AG20443 (cell line): ENCODE measurements around the gene ABCC8.

ENCODE experiments used
- DNase-seq: peaks from one replicate; pipeline ENCODE4 v3.0.0; 2012; ENCODE audit warnings: low spot score, mixed read lengths

ABCC8 gene

GRCh38 chr11:17505146-17505545 is 28.5 kb upstream of the ABCC8 start:
- DNase-seq, result no peak

- DNase-seq, result peak; percentile 91
These were observed 27.9 kb upstream of the ABCC8 start for GRCh38 chr11:17504330-17505107.

- no peak for DNase-seq
These were observed 26.0 kb upstream of the ABCC8 start for GRCh38 chr11:17502630-17503029.

- DNase-seq, result no peak
These were observed 24.0 kb upstream of the ABCC8 start for GRCh38 chr11:17500673-17501072.

- DNase-seq, result peak; percentile 51
These were observed 21.8 kb upstream of the ABCC8 start for GRCh38 chr11:17498475-17498874.

DNA sequence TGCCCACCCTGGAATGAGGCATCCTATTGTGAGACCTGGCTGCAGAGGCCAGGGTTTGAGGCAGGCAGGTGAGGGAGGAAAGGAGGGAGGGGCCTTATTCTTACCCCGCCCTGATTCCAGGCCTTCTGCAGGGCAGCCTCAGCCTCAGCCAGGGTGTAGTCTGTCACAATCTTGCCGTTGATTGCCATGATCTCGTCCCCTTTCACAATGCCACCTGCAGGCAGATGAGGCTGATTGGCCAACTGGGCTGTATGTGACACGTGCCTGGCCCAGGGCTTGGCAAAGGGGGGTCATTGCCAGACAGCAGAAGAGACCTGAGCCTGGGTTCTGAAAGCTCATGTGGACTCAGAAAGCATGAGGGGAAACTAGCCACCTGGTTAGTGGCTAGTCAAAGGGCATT is 21.4 kb upstream of the ABCC8 start:
- no peak for DNase-seq

DNA sequence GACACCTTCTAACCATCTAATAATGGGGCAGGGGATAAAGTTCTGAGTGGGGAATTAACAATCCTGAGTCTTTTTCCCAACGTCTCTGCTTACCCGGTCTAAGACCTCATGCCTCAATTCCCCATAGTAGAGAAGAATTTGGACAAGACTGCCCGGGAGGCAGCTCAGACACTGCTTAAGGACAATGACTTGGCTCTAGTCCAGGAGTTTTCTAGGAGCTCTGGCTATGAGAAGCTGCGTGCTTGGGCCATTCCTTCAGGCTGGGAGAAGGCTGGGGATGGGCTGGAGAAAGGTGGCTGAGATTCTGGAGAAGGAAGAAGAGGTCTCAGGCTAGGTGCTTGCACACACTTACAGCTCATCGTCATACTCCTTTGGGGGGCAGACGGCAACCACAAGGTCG is 19.8 kb upstream of the ABCC8 start:
- no peak for DNase-seq

DNA sequence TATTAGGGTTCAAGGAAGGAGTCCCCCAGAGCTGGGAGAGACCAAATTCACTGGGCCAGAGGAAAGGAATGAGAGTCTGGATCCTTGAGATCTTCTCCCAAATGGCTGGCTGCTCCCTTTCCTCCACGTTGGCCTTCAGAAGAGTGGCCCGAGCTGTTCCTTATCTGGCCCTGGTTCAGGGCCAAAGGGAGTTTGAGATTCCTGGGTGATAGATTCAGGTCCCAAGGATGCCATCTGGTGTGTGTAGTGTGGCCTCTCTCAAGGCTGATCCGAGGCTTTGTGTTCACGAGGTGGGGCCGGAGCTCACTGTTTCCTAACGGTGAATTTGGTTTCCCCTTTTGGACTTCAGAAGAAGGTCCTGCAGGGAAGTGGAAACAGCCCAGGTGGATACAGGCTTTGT is 17.4 kb upstream of the ABCC8 start:
- DNase-seq, result no peak

- no peak for DNase-seq
These were observed 14.3 kb upstream of the ABCC8 start for GRCh38 chr11:17490938-17491337.

DNA sequence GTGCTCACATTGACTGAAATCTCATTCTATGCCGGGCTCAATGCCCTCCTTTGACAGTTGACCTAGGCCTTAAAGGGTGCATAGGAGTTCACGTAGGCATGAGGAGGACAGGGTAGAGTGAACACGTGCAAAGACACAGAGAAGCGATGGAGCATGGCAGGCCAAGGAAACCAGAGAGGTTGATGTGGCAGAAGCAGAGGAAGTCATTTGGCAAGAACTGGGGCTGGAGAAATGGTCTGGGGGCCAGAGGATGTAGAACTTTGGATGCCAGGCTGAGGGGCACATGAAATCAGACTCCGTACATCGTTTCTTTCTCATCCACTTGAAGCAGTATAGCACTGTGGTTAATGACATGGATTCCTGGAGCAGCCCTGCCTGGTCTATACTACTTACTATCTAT is 13.6 kb upstream of the ABCC8 start:
- DNase-seq, result no peak

GRCh38 chr11:17489751-17490150 is 13.1 kb upstream of the ABCC8 start:
- no peak for DNase-seq

DNA sequence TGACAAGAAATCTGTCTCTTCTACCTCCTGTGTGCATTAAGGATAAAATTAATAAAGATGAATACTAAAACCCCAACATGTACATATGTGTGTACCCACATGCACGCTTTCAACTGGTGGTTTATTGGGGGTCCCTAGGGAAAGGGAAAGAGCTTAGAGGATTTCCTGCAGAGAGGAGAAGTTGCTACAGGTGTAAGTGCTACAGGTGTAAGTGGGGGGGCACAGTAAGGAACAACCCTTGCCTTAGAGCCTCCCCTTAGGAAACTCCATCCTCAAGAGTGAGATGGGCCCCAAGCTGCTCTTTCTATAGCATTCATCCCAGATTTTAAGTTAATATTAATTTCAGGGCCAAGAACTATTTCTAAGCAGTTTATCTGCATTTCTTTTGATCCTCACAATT is 11.9 kb upstream of the ABCC8 start:
- no peak for DNase-seq

DNA sequence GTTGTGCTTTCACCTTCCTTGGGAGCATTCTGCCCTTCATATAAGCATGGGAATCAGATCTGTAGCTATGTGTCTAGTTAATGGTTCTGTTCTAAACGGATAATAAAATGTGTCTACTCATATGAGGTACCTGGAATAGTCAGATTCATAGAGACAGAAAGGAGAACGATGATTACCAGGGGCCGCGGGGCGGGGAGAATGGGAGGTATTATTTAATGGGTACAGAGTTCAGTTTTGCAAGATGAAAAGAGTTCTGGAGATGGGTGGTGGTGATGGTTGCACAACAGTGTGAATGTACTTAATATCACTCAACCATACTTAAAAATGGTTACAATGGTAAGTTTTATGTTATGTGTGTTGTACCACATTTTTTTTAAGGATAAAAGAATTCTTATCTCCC is 10.0 kb upstream of the ABCC8 start:
- no peak for DNase-seq

DNA sequence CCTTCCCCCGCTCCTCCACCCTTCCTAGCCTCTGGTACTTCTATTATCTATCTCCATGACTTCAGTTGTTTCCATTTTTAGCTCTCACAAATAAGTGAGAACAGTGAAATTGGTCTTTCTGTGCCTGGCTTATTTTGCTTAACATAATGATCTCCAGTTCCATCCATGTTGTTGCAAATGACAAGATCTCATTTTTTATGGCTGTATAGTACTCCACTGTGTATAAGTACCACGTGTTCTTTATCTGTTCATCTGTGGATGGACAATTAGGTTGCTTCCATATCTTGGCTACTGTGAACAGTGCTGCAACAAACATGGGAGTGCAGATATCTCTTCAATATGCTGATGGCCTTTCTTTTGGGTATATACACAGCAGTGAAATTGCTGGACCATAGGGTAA is 6.9 kb upstream of the ABCC8 start:
- no peak for DNase-seq

GRCh38 chr11:17481905-17482304 is 5.3 kb upstream of the ABCC8 start:
- no peak for DNase-seq

DNA sequence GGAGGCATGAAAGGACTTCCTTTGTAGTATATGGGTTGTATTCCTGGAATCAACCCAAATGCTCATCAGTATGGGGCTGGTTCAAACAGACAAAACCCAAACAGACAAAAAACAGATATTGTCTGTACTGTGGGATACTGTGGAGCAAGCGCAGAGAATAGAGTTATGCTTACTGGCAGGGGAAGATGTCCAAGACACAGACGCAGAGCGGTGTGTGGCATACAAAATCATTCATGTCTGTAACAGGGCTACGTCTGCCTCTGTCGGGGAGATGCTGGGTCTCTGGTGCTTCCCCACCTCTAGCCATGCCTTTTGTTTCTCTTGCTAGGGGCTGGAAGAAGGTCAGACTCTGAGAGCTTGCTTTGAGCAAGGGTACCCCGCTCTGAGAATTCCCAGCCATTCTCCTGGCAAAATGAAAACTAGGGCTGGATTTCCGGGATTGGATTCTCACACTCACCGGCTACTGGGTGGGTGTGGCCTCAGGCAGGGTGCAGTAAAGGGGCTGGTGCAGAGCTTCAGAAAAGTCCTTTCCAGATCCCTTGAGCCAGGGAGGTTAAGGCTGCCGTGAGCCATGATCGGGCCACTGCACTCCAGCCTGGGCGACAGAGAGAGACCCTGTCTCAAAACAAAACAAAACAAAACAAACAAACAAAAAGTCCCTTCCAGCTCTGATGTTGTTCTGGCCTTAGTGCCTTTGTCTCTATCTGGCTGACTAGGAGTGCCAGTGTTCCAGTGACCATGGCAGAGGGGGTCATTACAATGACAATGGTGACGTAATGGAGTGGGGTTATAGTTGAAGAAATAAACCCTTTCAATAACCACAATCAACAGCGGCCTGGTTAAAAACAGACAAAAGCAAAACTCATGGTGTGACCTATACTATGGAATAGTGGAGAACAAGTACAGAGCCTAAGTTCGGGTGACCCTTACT is 2.9 kb upstream of the ABCC8 start:
- DNase-seq, result peak; percentile 56

- DNase-seq, result no peak
These were observed 1.4 kb upstream of the ABCC8 start for GRCh38 chr11:17478070-17478469.

- DNase-seq, result no peak
These were observed 716 bp upstream of the ABCC8 start for GRCh38 chr11:17477361-17477760.

GRCh38 chr11:17477084-17477333 is 364 bp upstream of the ABCC8 start:
- DNase-seq, result no peak

DNA sequence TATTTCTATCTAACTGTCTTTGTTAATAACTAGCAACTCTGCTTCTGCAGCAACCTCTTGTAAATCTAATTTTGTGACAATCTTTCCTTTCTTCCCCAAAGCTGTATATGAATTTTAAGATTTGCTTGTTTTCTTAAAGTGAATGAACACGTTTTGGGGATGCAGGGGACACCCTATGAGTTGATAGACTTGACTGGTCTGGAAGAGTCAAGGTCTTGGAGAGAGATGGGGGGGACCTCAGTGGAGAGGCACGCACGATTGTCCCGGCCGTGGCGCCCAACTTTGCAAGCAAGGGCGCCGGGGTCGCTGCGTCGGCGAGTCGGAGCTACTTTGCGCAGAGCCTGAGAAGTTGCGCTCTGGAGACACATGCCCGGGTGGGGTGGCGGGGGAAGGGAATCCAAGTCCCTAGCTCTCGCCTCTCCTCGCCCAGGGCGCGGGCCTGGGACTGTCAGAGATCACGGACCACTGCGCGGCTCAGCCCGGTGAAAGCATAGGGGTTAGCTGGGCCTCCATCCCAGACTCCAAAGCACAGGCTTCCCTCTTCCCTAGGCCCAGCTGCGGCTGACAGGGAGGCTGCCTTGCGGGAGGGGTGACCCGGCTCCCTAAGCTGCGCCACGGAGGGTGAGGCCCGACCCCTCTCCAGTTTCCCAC is 854 bp downstream of the ABCC8 start:
- DNase-seq, result no peak

DNA sequence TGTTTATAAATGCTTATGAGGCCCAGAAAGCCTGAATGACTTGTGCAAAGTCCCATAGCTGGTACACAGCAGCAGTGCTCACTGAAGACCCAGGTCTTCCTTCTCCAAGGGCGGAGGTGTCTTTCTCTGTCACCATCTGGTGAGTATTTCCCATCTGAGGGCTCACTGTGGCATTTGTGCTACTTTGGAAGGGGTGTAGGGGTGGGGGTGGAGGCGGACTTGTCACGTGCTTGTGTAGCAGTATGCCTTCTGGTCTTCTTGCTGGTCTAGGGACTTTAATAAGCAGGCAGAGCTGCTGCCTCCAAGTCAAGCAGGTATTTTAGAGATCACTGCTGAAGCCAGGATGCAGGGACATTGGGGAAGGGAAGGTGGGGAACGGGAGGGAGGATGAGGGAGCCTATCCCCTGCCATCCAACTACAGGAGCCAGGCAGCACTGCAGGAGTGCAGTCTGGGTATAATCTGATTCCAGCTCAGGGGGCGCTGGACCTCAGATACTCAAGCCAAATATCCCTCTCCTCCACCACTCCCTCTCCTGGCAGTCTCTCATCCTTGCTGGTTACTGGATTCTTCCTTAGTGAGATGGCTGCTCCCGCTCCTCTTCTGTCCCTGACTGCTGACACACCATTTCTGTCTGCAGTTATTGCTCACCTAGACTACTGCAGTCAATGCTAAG is 3.4 kb downstream of the ABCC8 start:
- DNase-seq, result no peak

GRCh38 chr11:17472467-17472866 is 4.2 kb downstream of the ABCC8 start:
- no peak for DNase-seq

DNA sequence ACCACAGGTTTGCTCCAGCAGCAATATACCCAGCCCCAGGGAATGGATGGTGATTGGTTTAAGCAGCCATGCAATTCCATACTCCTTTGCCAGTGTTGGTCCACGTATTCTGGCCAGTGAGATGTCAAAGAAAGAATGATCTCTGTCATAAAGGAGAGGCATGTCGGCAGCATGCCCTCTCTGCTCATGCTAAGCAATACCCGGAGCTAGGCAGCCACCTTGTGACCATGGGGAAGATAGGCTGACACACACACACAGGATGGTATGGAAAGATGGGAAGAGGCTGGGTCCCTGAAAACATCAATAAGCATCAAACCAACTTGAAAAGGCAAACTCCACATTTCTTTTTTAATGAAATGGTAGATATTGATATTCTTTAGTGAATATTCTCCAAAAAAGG is 5.1 kb downstream of the ABCC8 start:
- DNase-seq, result no peak
